Measurements from ENCODE around the gene IGFLR1.

- TF ChIP-seq, protein P1, sequence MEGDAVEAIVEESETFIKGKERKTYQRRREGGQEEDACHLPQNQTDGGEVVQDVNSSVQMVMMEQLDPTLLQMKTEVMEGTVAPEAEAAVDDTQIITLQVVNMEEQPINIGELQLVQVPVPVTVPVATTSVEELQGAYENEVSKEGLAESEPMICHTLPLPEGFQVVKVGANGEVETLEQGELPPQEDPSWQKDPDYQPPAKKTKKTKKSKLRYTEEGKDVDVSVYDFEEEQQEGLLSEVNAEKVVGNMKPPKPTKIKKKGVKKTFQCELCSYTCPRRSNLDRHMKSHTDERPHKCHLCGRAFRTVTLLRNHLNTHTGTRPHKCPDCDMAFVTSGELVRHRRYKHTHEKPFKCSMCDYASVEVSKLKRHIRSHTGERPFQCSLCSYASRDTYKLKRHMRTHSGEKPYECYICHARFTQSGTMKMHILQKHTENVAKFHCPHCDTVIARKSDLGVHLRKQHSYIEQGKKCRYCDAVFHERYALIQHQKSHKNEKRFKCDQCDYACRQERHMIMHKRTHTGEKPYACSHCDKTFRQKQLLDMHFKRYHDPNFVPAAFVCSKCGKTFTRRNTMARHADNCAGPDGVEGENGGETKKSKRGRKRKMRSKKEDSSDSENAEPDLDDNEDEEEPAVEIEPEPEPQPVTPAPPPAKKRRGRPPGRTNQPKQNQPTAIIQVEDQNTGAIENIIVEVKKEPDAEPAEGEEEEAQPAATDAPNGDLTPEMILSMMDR (IDR thresholded peaks at IDR 0.05; ENCODE audit: low read length), result no peak
- no peak for TF ChIP-seq EZH2phosphoT487 (IDR thresholded peaks at IDR 0.05; ENCODE audit: low read length)
These were observed 12.3 kb upstream of the IGFLR1 start for GRCh38 chr19:35754370-35755130.
